Measurements from ENCODE around the gene IL32. TPM values are rescaled to one million over a fixed set of nuclear protein-coding genes. Genes with fewer than 3 reads are reported as not detected.
A peak's percentile ranks its signal among the peaks of the same experiment; 100 is the strongest.

The IL32 gene
- total and polyA plus RNA-seq, 8 donors = 151 to 928 (median 274) TPM

- peaks cover 0 to 32% (median 0%) of the 10 kb centered on the region in 4 donors for H3K27me3 ChIP-seq
- intact Hi-C loops (cut with DNase I) = no loop called here
Measured at GRCh38 chr16:3046641-3047386, 18.6 kb upstream of the IL32 start.

DNA sequence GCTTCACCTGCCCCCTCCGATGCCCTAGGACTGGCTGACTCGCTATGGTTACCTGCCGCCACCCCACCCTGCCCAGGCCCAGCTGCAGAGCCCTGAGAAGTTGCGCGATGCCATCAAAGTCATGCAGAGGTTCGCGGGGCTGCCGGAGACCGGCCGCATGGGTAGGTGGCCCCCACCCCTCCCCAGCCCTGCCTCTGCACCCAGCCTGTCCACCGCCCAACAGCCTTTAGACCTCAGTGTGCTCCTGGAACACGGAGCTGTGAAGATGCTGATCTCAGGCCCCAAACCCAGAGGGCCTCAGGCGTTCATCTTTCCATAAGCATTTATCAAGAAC, 18.1 kb upstream of the IL32 start:
- no peak for TF ChIP-seq CTCF (IDR thresholded peaks at IDR 0.05)

More at GRCh38 chr16:3046641-3047386, 18.6 kb upstream of the IL32 start:
- WGBS, 2 donors = 6 to 7% methylated on average over 28 to 54 of the region's 54 CpGs
- H3K27ac ChIP-seq = no peak overlapping the region
- peak overlapping the region in 2 of 4 donors; percentile 29 to 56 for H3K4me3 ChIP-seq
- H3K36me3 ChIP-seq = no peaks in the 10 kb centered on the region
- H3K9me3 ChIP-seq = no peaks in the 10 kb centered on the region
- peak in 2 of 6 donors; percentile 64 to 77 for DNase-seq
- ATAC-seq = peak in 2 of 4 donors; percentile 18 to 22
- no peak for FAIRE-seq
- peaks cover 0 to 15% (median 12%) of the 10 kb centered on the region in 3 donors for H3K4me1 ChIP-seq
- TF ChIP-seq CTCF (IDR thresholded peaks at IDR 0.05) = no peak

GRCh38 chr16:3049921-3050481, 15.4 kb upstream of the IL32 start:
- H3K27me3 ChIP-seq = peaks cover 0 to 20% (median 0%) of the 10 kb centered on the region in 4 donors
- no peaks in the 10 kb centered on the region for H3K9me3 ChIP-seq
- FAIRE-seq (no peak), DNase-seq (peak in 1 of 6 donors; percentile 55), ATAC-seq (no peak)
- peaks cover 0 to 15% (median 12%) of the 10 kb centered on the region in 3 donors for H3K4me1 ChIP-seq
- no peaks in the 10 kb centered on the region for H3K36me3 ChIP-seq
- 72 to 73% methylated on average over 26 of the region's 26 CpGs for WGBS, 2 donors
- intact Hi-C loops (cut with DNase I) = no loop called here
- H3K27ac ChIP-seq = no peak overlapping the region
- no peak overlapping the region for H3K4me3 ChIP-seq
- no peak for TF ChIP-seq CTCF (IDR thresholded peaks at IDR 0.05)

More for the DNA sequence above, 18.1 kb upstream of the IL32 start:
- Histone ChIP-seq H3K27ac (no peak overlapping the region), H3K27me3 (peaks cover 0 to 32% (median 0%) of the 10 kb centered on the region in 4 donors), H3K4me3 (no peak overlapping the region), H3K9me3 (no peaks in the 10 kb centered on the region), H3K36me3 (no peaks in the 10 kb centered on the region), H3K4me1 (peaks cover 0 to 15% (median 12%) of the 10 kb centered on the region in 3 donors)
- ATAC-seq (peak in 1 of 4 donors; percentile 4), FAIRE-seq (no peak), DNase-seq (peak in 1 of 6 donors; percentile 70)
- intact Hi-C loops (cut with DNase I) = no loop called here
- 40 to 41% methylated on average over 13 of the region's 13 CpGs for WGBS, 2 donors

- no peak for ATAC-seq
- H3K27ac ChIP-seq = no peak overlapping the region
- intact Hi-C loops (cut with DNase I) = no loop called here
Measured at GRCh38 chr16:3050487-3050886, 15.0 kb upstream of the IL32 start.

More at GRCh38 chr16:3050487-3050886, 15.0 kb upstream of the IL32 start:
- DNase-seq (no peak), FAIRE-seq (no peak)
- TF ChIP-seq CTCF (IDR thresholded peaks at IDR 0.05) = no peak
- WGBS, 2 donors = 71 to 81% methylated on average over 5 of the region's 5 CpGs
- Histone ChIP-seq H3K27me3 (peaks cover 0 to 18% (median 0%) of the 10 kb centered on the region in 4 donors), H3K4me3 (no peak overlapping the region), H3K4me1 (peaks cover 0 to 12% (median 12%) of the 10 kb centered on the region in 3 donors), H3K36me3 (no peaks in the 10 kb centered on the region), H3K9me3 (no peaks in the 10 kb centered on the region)
